Measurements from ENCODE around the gene TSG101.

Gene TSG101

GRCh38 chr11:18492888-18493287 is 33.9 kb downstream of the TSG101 start:
- no peak for DNase-seq

- DNase-seq = no peak
Measured at GRCh38 chr11:18491924-18492323, 34.8 kb downstream of the TSG101 start.

- no peak for DNase-seq
Measured at GRCh38 chr11:18490736-18491485, 35.8 kb downstream of the TSG101 start.

- DNase-seq = no peak
Measured at GRCh38 chr11:18490319-18490718, 36.4 kb downstream of the TSG101 start.

GRCh38 chr11:18485913-18486528 is 40.7 kb downstream of the TSG101 start:
- peak; percentile 4 for DNase-seq

GRCh38 chr11:18479063-18479462 is 47.7 kb downstream of the TSG101 start:
- no peak for DNase-seq

- no peak for DNase-seq
Measured at GRCh38 chr11:18472587-18472986, 54.2 kb downstream of the TSG101 start.

- peak; percentile 24 for DNase-seq
Measured at GRCh38 chr11:18471995-18472394, 54.7 kb downstream of the TSG101 start.

GRCh38 chr11:18468961-18469360 is 57.8 kb downstream of the TSG101 start:
- no peak for DNase-seq

- DNase-seq = no peak
Measured at GRCh38 chr11:18468059-18468458, 58.7 kb downstream of the TSG101 start.

- no peak for DNase-seq
Measured at GRCh38 chr11:18466402-18466801, 60.3 kb downstream of the TSG101 start.

- DNase-seq = no peak
Measured at GRCh38 chr11:18463439-18463838, 63.3 kb downstream of the TSG101 start.

GRCh38 chr11:18461909-18462308 is 64.8 kb downstream of the TSG101 start:
- peak; percentile 6 for DNase-seq

- no peak for DNase-seq
Measured at GRCh38 chr11:18459634-18460033, 67.1 kb downstream of the TSG101 start.

GRCh38 chr11:18457450-18457849 is 69.3 kb downstream of the TSG101 start:
- no peak for DNase-seq

GRCh38 chr11:18455686-18456372 is 70.9 kb downstream of the TSG101 start, which contains the start of gene LDHAL6A:
LDHAL6A (plus strand) TSS chr11:18455856; CDS start chr11:18456681, 825 bp downstream.
- peak; percentile 5 for DNase-seq

GRCh38 chr11:18452927-18453326 is 73.8 kb downstream of the TSG101 start:
- no peak for DNase-seq

GRCh38 chr11:18449251-18449650 is 77.5 kb downstream of the TSG101 start:
- DNase-seq = no peak

GRCh38 chr11:18438691-18439090 is 88.1 kb downstream of the TSG101 start:
- DNase-seq = no peak
